ENCODE measurements around the gene GPR161. TPM values are rescaled to one million over a fixed set of nuclear protein-coding genes. Genes with fewer than 3 reads are reported as not detected.

Gene GPR161
- total and polyA plus RNA-seq, 9 of the 15 experiments (the other 6 are each of a cell fraction or from before 2014, with no cell fraction given) = 0.15 to 2.4 (median 0.76) TPM

DNA sequence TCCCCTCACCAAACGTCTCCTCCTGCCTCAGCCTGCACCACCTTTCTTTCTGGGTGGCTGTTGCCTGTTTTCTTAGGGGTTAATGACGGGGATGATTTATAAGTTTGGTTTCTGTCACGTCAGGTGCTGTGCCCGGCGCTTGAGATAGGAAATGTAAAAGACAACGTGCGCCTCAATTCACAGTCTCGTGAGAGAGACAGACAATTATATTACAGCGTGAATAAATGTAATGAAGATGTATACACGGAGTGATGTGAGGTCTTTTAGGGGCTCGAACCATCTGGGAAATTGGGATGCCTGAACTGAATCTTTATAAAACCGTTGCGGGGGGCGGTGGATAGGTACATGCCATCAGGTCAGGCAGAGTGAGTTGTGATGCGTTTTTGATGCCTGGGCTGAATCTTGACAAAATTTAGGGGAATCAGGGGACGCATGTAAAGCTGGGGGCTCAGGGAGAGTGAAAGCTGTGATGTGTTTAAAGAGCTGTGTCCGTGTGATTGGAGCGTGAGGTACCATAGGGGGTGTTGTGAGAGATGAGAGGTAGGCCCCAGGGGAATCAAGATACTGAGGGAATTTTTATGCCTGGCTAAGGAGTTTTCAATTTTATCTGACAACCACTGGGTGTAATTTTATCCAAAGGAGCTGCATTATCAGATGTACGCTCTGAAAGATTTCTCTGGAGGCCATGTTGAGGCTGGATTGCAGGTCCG lies 42.9 kb upstream of the GPR161 start (continued):
- no peak for TF ChIP-seq COPS2 (conservative IDR thresholded peaks at IDR 0.05)
- TF ChIP-seq ZNF764 (CRISPR knock-in tag; IDR thresholded peaks at IDR 0.05; ENCODE audit: low read depth) = no peak
- no peak for TF ChIP-seq SMARCB1 (IDR thresholded peaks at IDR 0.05; ENCODE audit: insufficient read length, low read depth)
- 0 out of 2 replicates have a peak, but pooled peaks have one; percentile 17 for TF ChIP-seq ZNF12 (CRISPR knock-in tag; IDR thresholded peaks at IDR 0.05)
- TF ChIP-seq, protein P1, sequence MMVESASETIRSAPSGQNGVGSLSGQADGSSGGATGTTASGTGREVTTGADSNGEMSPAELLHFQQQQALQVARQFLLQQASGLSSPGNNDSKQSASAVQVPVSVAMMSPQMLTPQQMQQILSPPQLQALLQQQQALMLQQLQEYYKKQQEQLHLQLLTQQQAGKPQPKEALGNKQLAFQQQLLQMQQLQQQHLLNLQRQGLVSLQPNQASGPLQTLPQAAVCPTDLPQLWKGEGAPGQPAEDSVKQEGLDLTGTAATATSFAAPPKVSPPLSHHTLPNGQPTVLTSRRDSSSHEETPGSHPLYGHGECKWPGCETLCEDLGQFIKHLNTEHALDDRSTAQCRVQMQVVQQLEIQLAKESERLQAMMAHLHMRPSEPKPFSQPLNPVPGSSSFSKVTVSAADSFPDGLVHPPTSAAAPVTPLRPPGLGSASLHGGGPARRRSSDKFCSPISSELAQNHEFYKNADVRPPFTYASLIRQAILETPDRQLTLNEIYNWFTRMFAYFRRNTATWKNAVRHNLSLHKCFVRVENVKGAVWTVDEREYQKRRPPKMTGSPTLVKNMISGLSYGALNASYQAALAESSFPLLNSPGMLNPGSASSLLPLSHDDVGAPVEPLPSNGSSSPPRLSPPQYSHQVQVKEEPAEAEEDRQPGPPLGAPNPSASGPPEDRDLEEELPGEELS (CRISPR knock-in tag; IDR thresholded peaks at IDR 0.05; ENCODE audit: borderline replicate concordance) = no peak
- TF ChIP-seq CSDE1 (IDR thresholded peaks at IDR 0.05) = no peak
- TF ChIP-seq RAD21 (CRISPR knock-in tag; conservative IDR thresholded peaks at IDR 0.05 in 1 of 2, IDR thresholded peaks at IDR 0.05 in 1 of 2) = no peak
- no peak for TF ChIP-seq HDAC8 (tag; IDR thresholded peaks at IDR 0.05)

All from K562 (cell line).